Endodermal cell (in vitro differentiated cells): ENCODE results near the gene C10orf67. TPM values are rescaled to one million over a fixed set of nuclear protein-coding genes. Genes with fewer than 3 reads are reported as not detected.

Source experiments
- DNase-seq: peaks from one replicate; pipeline ENCODE4 v3.0.0-alpha.2; 2017
- H3K27ac ChIP-seq: 2 replicates; pipeline ENCODE4 v1.5.1; 2013; ENCODE audit warnings: mild to moderate bottlenecking, low read depth, low read length, moderate library complexity
- H3K27me3 ChIP-seq: 2 replicates; pipeline ENCODE4 v1.6.1; 2013; ENCODE audit warnings: mild to moderate bottlenecking, low read length, moderate library complexity; ENCODE audit not compliant: insufficient read depth, control insufficient read depth, poor library complexity, severe bottlenecking
- H3K36me3 ChIP-seq: 2 replicates; pipeline ENCODE4 v1.7.0; 2013; ENCODE audit warnings: mild to moderate bottlenecking, low read length, moderate library complexity; ENCODE audit not compliant: control insufficient read depth, insufficient read depth
- H3K4me1 ChIP-seq: one replicate; pipeline ENCODE4 v1.7.0; 2013; ENCODE audit warnings: low read length; ENCODE audit not compliant: control insufficient read depth, insufficient read depth
- H3K4me3 ChIP-seq: 2 replicates; pipeline ENCODE4 v1.5.1; 2013; ENCODE audit warnings: mild to moderate bottlenecking, low read length, moderate library complexity
- H3K9ac ChIP-seq: 2 replicates; pipeline ENCODE4 v1.6.1; 2013; ENCODE audit warnings: mild to moderate bottlenecking, low read length, moderate library complexity; ENCODE audit not compliant: poor library complexity, severe bottlenecking; ENCODE audit errors: extremely low read depth
- H3K9me3 ChIP-seq: 2 replicates; pipeline ENCODE4 v1.6.1; 2013; ENCODE audit warnings: mild to moderate bottlenecking, low read length, moderate library complexity; ENCODE audit not compliant: control insufficient read depth
- H3K27ac Mint-ChIP-seq: 2 replicates; pipeline ENCODE4 v1.8.0; 2020; ENCODE audit warnings: mixed read lengths
- H3K27me3 Mint-ChIP-seq: 2 replicates; pipeline ENCODE4 v1.8.0; 2021; ENCODE audit warnings: mild to moderate bottlenecking, mixed read lengths; ENCODE audit not compliant: insufficient read depth
- H3K36me3 Mint-ChIP-seq: 2 replicates; pipeline ENCODE4 v1.8.0; 2020; ENCODE audit warnings: low read depth, mixed read lengths
- H3K4me1 Mint-ChIP-seq: 2 replicates; pipeline ENCODE4 v1.8.0; 2020; ENCODE audit warnings: mixed read lengths
- H3K4me3 Mint-ChIP-seq: 2 replicates; pipeline ENCODE4 v1.8.0; 2020; ENCODE audit warnings: mild to moderate bottlenecking, moderate library complexity, mixed read lengths
- H3K9me3 Mint-ChIP-seq: 2 replicates; pipeline ENCODE4 v1.8.0; 2020; ENCODE audit warnings: mild to moderate bottlenecking, mixed read lengths
- CTCF ChIP-seq: fragments of 200-600 bp; sonication (generic); conservative IDR thresholded peaks from 2 replicates; pipeline ENCODE4 v1.5.0; 2021; ENCODE audit warnings: antibody characterized with exemption, mild to moderate bottlenecking
- WGBS, 2 experiments: methylation state at CpG; one replicate each; pipeline versions ENCODE4 v1.1.5 to v1.1.7; 2013; ENCODE audit warnings: missing lambda C conversion rate in 2 of 2, mixed read lengths in 1 of 2; ENCODE audit not compliant: insufficient coverage in 1 of 2, insufficient read length in 1 of 2; 5-methylcytosine and 5-hydroxymethylcytosine counted together
- total RNA-seq, 2 donors: library from RNA; stranded (reverse); fragmentation: NEBNext Ultra II Directional in 1 of 2; extraction: Animal tissue kit (Norgen Biotek cat#: 25700) in 1 of 2; gene quantifications; 2 replicates in 1 of 2; 3 replicates in 1 of 2; pipeline ENCODE4 v1.2.1, GENCODE V29; 2021

C10orf67 gene
- total RNA-seq, 2 donors from 2014 or later, result not detected

- no peaks in the 10 kb centered on the region for H3K36me3 ChIP-seq
Observed at GRCh38 chr10:23238015-23238414, 106.6 kb downstream of the C10orf67 start.

GRCh38 chr10:23230582-23230981 lies 114.0 kb downstream of the C10orf67 start:
- 90% methylated on average over 1 of the region's 1 CpG; no CpG with 5 or more reads in 1 of the 2 experiments for WGBS, 2 experiments
- DNase-seq, result no peak

More at GRCh38 chr10:23238015-23238414, 106.6 kb downstream of the C10orf67 start:
- Mint-ChIP-seq H3K9me3 (peaks cover 1% of the 10 kb centered on the region), H3K4me1 (no peaks in the 10 kb centered on the region), H3K36me3 (no peaks in the 10 kb centered on the region), H3K4me3 (no peak overlapping the region), H3K27ac (no peak overlapping the region), H3K27me3 (no peaks in the 10 kb centered on the region)
- no peak overlapping the region for H3K9ac ChIP-seq
- no peaks in the 10 kb centered on the region for H3K4me1 ChIP-seq
- H3K27me3 ChIP-seq, result peaks cover 2% of the 10 kb centered on the region
- WGBS, 2 experiments, result 67 to 85% methylated on average over 1 to 3 of the region's 3 CpGs
- H3K27ac ChIP-seq, result no peak overlapping the region
- no peak overlapping the region for H3K4me3 ChIP-seq
- TF ChIP-seq CTCF, result no peak
- DNase-seq, result no peak
- H3K9me3 ChIP-seq, result peaks cover 4% of the 10 kb centered on the region

GRCh38 chr10:23217471-23217870 lies 127.1 kb downstream of the C10orf67 start:
- Mint-ChIP-seq H3K9me3 (no peaks in the 10 kb centered on the region), H3K27ac (no peak overlapping the region), H3K36me3 (no peaks in the 10 kb centered on the region), H3K4me1 (peaks cover 3% of the 10 kb centered on the region), H3K4me3 (no peak overlapping the region), H3K27me3 (peaks cover 78% of the 10 kb centered on the region)
- H3K27ac ChIP-seq, result no peak overlapping the region
- no peak overlapping the region for H3K9ac ChIP-seq
- peaks cover 97% of the 10 kb centered on the region for H3K27me3 ChIP-seq
- no peak overlapping the region for H3K4me3 ChIP-seq
- no peaks in the 10 kb centered on the region for H3K9me3 ChIP-seq
- H3K36me3 ChIP-seq, result no peaks in the 10 kb centered on the region
- DNase-seq, result no peak
- no peaks in the 10 kb centered on the region for H3K4me1 ChIP-seq
- no peak for TF ChIP-seq CTCF
- WGBS, 2 experiments, result no CpG with 5 or more reads among the region's 1 CpG

More at GRCh38 chr10:23230582-23230981, 114.0 kb downstream of the C10orf67 start:
- peaks cover 31% of the 10 kb centered on the region for H3K27me3 ChIP-seq
- no peaks in the 10 kb centered on the region for H3K9me3 ChIP-seq
- H3K4me3 ChIP-seq, result no peak overlapping the region
- H3K27ac Mint-ChIP-seq, result no peak overlapping the region
- H3K4me3 Mint-ChIP-seq, result no peak overlapping the region
- H3K27ac ChIP-seq, result no peak overlapping the region
- no peaks in the 10 kb centered on the region for H3K9me3 Mint-ChIP-seq
- no peaks in the 10 kb centered on the region for H3K36me3 ChIP-seq
- no peaks in the 10 kb centered on the region for H3K36me3 Mint-ChIP-seq
- no peaks in the 10 kb centered on the region for H3K4me1 Mint-ChIP-seq
- no peak for TF ChIP-seq CTCF
- H3K27me3 Mint-ChIP-seq, result peaks cover 35% of the 10 kb centered on the region
- no peak overlapping the region for H3K9ac ChIP-seq
- no peaks in the 10 kb centered on the region for H3K4me1 ChIP-seq
